Mucosa of descending colon (tissue), 3 donors: Measurements from ENCODE around the gene IMMP2L. TPM values are rescaled to one million over a fixed set of nuclear protein-coding genes. Genes with fewer than 3 reads are reported as not detected.

Experiments
- ATAC-seq: fragments of 200-7000 bp; cut with Tn5 transposase; one replicate; pipeline ENCODE4 v1.9.1; 2020; ENCODE audit warnings: mild to moderate bottlenecking, moderate library complexity
- DNase-seq, 3 donors: peaks; one replicate each; pipeline ENCODE4 v3.0.0-alpha.2; 2020
- H3K36me3 ChIP-seq: fragments of 200-600 bp; one replicate; pipeline ENCODE4 v1.8.0; 2021; ENCODE audit warnings: low read depth, mild to moderate bottlenecking
- H3K4me1 ChIP-seq: fragments of 200-600 bp; one replicate; pipeline ENCODE4 v1.8.0; 2021; ENCODE audit warnings: low read depth, mild to moderate bottlenecking
- H3K4me3 ChIP-seq: fragments of 200-600 bp; one replicate; pipeline ENCODE4 v1.8.0; 2021; ENCODE audit warnings: mild to moderate bottlenecking
- H3K9me3 ChIP-seq: fragments of 200-600 bp; one replicate; pipeline ENCODE4 v1.8.0; 2021; ENCODE audit warnings: mild to moderate bottlenecking
- intact Hi-C, 2 donors: fragments of 100-400 bp; cut with DNase I in 1 of 2; cut with micrococcal nuclease in 1 of 2; formaldehyde crosslinking; loops; one replicate each; pipeline versions ENCODE4 v1.11.0 to v1.11.1; 2022; cut with DNase I, micrococcal nuclease
- total RNA-seq, 3 donors: library from RNA; stranded (reverse); fragmentation: NEBNext Ultra II Directional in 2 of 3; extraction: Animal tissue kit (Norgen Biotek cat#: 25700) in 2 of 3; gene quantifications; one replicate each; pipeline versions ENCODE4 v1.2.1 to v1.2.4, GENCODE V29; 2021 to 2023
- TF ChIP-seq, protein P1 (sequence below): fragments of 200-600 bp; IDR thresholded peaks from one replicate; pipeline ENCODE4 v1.8.0; 2022; ENCODE audit warnings: antibody characterized with exemption, mild to moderate bottlenecking
- donor health status: DM: no; HTN: no; CAD: no; lungs with moderate emphysema.
- donor health status: DM: no; HTN: no; CAD: no.
- donor health status: DM: no; HTN: yes; CAD: no.

Gene IMMP2L
- total RNA-seq, 3 donors from 2014 or later = 12.1 to 20.7 (median 17.7) TPM

DNA sequence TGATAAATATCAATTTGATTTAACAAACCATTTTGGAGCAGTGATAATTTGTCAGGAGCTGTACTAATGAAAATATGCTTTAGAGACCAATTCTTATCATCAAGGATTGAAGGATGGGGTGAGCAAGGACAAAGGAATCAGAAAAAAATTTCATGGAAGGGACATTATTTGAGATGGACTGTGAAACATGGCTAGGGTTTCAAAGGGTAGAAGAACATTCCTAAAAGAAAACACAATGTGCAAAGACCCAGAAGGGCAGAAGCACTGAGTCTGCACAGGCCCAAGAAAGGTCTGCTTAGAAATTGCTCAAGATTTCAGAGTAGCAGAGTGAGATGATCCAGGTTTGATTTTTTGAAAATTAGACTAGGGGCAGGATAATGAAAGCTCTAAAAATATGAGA is 296.9 kb downstream of the IMMP2L start:
- intact Hi-C loops = no loop called here
- ATAC-seq = no peak

DNA sequence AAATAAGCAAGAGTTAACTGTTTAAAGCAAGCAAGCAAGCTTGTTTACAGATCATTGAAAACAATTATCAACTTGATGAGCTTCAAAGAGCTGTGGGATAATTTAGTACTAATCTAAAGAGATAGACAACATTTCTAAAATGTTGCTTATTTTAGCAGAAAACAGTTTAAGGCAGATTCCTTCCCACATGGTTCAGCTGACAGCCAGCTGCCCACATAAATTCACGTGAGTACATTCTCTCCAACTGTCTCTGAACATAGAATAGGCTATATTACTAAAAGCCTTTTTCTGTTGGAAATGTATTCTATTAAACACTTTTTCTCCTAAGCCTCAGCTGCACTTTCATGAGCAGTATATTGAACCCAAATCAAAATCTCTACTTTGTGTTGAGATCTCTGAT is 297.3 kb downstream of the IMMP2L start:
- DNase-seq (no peak), ATAC-seq (no peak)
- Histone ChIP-seq H3K9me3 (no peaks in the 10 kb centered on the region), H3K36me3 (no peaks in the 10 kb centered on the region), H3K4me3 (no peak overlapping the region), H3K4me1 (no peaks in the 10 kb centered on the region)
- intact Hi-C loops = no loop called here
- TF ChIP-seq, protein P1, sequence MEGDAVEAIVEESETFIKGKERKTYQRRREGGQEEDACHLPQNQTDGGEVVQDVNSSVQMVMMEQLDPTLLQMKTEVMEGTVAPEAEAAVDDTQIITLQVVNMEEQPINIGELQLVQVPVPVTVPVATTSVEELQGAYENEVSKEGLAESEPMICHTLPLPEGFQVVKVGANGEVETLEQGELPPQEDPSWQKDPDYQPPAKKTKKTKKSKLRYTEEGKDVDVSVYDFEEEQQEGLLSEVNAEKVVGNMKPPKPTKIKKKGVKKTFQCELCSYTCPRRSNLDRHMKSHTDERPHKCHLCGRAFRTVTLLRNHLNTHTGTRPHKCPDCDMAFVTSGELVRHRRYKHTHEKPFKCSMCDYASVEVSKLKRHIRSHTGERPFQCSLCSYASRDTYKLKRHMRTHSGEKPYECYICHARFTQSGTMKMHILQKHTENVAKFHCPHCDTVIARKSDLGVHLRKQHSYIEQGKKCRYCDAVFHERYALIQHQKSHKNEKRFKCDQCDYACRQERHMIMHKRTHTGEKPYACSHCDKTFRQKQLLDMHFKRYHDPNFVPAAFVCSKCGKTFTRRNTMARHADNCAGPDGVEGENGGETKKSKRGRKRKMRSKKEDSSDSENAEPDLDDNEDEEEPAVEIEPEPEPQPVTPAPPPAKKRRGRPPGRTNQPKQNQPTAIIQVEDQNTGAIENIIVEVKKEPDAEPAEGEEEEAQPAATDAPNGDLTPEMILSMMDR = no peak

More for the DNA sequence above, 296.9 kb downstream of the IMMP2L start:
- H3K4me1 ChIP-seq = no peaks in the 10 kb centered on the region
- TF ChIP-seq, protein P1 = no peak
- no peaks in the 10 kb centered on the region for H3K36me3 ChIP-seq
- no peak for DNase-seq
- no peaks in the 10 kb centered on the region for H3K9me3 ChIP-seq
- no peak overlapping the region for H3K4me3 ChIP-seq

- TF ChIP-seq, protein P1 = no peak
- ATAC-seq = no peak
- intact Hi-C loops = no loop called here
Measured at GRCh38 chr7:111264111-111264868, 298.0 kb downstream of the IMMP2L start.

GRCh38 chr7:111262293-111263116 is 299.8 kb downstream of the IMMP2L start:
- TF ChIP-seq, protein P1 = no peak
- H3K9me3 ChIP-seq = no peaks in the 10 kb centered on the region
- intact Hi-C loops = no loop called here
- ATAC-seq = no peak
- no peak for DNase-seq
- H3K4me3 ChIP-seq = no peak overlapping the region
- no peaks in the 10 kb centered on the region for H3K36me3 ChIP-seq
- H3K4me1 ChIP-seq = no peaks in the 10 kb centered on the region

More at GRCh38 chr7:111264111-111264868, 298.0 kb downstream of the IMMP2L start:
- no peak for DNase-seq
- Histone ChIP-seq H3K4me1 (no peaks in the 10 kb centered on the region), H3K4me3 (no peak overlapping the region), H3K9me3 (no peaks in the 10 kb centered on the region), H3K36me3 (no peaks in the 10 kb centered on the region)

GRCh38 chr7:111261496-111261895 is 300.8 kb downstream of the IMMP2L start:
- Histone ChIP-seq H3K9me3 (no peaks in the 10 kb centered on the region), H3K4me3 (no peak overlapping the region), H3K4me1 (no peaks in the 10 kb centered on the region), H3K36me3 (no peaks in the 10 kb centered on the region)
- TF ChIP-seq, protein P1 = no peak
- intact Hi-C loops = no loop called here
- ATAC-seq (no peak), DNase-seq (no peak)
